GM21529 (cell line): ENCODE results near the gene PTPRO.
"Not testable (repeated sequence)": the region's sequence is repeated elsewhere in the genome, so short reads cannot be mapped to it uniquely, and the experiment has no call there.

Experiments
- ATAC-seq: cut with Tn5 transposase; IDR thresholded peaks from one replicate; pipeline ENCODE4 v1.9.1; 2021; ENCODE audit not compliant: unreplicated experiment

The PTPRO gene

DNA sequence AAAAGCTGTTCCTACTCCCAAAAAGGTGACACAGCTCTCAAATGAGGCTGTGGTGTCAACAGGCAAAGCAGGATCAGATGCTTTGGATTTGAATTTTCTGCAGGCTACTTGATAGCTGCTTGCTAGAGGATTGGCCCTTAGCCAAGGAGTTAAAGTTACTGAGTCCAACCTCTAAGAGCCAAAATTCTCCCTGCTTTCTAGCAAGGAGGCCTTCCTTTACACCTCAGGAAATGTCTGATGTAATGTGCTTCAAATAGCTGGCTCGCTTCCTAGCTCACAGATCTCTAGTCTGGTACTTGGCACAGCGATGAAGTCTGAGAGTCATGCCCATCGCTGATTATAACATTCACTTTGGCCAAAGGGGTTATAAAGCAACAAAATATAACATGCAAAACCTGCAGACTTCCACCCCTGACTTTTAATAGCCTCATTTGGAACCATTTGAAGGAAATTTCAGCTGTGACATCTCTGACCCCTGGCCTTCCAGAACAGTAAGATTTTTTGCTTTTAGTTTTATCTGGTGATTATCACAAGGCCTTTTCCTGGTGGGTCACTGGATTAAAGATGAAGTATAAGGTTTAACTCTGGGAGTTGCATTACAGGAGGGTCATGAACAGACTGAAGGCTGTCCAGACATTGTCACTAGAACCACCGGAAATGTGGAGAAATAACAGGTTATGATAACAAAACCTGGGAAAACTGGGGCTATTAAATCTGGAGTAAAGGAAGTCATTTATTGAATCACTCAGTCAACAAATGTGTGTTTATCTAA lies 277.1 kb downstream of the PTPRO start:
- ATAC-seq, result no peak

DNA sequence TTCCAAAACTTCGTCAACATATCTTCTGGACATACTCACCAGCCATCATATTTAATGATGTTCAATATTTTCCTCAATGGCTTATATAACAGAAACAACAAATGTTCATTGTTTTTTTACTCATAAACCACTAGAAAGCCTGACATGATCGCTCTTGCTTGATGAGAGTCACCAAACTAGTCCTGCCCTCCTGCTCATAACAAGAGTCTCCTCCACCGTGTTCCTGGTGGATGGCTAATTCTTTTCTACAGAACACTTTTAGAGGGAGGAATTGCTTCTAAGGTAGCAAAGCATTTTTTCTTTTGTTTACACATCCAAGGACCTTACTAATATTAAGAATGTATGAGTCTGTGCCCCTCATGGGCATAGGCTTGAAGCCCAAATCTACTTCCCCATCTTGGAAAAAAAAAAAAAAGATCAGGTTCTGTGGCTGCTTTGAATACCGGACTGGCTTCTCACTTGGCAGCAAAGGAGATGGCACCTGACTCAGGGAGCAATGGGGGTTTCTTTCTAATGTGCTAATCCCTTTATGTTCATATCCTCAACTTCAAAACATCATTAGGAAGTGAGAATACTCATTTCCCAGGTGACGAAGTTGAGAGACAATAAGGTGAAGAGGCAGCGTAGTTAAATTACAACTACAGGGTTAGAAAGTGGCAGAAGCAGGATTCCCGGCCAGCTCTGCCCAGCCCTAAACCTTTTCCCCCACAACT lies 278.1 kb downstream of the PTPRO start:
- no peak for ATAC-seq

DNA sequence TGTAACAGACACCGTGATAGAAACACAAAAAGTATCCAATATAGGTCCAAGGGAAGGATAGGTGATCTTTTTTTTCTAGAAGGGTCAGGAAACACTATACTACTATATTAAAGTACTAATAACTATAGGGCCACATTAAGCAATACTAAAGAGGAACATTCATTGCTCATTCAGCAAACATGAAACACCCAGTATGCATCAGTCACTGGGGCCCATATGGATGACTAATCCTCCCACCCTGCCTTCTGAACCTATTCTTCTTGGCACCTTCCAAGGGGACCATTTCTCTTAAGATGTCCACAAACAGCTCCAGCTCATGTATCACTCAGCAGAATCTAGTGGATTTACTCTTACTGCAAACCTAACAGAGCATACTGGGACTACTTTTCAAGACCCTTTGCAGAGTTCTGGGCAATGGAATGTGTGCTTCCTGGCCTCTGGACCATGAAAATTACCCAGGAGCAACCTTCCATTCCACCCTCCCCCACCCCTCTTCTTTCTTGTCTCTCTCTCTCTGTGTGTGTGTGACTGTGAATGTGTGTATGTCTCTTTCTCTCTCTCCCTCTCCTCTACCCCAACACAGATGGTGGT lies 279.0 kb downstream of the PTPRO start:
- no peak for ATAC-seq

DNA sequence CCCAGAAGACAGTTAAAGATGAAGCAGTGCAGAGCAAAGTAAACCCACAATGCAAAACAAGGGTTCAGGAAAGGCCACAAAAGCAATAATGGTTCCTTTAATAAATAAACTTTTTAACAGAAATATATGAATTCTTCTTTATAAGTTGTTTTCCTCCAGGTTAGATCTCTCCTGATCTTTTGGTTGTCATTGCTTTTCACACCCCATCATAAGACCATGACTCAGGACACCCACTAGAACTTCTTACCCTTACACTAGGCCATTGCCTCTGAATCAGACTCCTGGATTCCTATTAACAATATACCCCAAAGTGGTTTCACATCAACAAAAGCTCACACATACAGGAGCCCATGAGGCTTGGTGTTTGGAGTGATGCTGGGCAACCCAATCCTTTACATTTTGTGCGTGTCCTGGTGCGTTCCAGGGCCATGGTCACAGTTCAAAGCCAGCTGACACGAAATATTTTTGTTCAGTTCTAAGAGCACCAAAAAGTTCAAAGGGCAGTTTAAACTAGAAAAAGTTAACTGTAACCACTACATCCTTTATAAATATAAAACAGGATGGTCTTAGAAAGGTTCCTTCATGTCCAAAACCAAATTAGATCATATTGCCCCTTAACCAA lies 279.9 kb downstream of the PTPRO start:
- no peak for ATAC-seq

DNA sequence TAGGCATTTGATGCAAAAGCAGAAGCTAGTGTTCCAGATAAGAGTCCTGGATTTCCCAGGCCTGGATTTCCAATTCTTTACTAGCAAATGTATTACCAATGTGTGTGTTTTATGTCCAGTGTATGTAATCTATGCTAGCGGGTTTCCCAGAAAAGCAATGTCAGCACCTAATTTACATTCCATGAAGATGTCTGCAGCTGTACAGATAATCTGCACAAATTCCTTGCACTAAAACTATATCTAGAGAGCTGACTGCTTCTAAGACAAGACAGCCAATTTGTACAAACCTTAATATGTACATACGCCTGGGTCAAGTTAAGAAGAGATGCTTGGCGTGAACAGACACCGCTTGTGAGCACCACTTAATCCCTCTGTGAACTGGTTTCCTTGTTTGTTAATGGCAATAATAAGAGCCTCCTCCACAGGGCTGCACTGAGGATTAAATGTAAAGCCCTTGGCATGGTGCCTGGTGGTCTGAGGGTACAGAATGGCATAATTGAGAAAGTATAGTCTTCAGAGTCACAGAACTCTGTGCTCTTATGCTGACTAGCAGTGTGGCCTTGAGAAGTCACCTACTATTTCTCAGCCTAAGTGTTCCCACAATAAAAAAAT lies 281.3 kb downstream of the PTPRO start:
- ATAC-seq, result no peak

DNA sequence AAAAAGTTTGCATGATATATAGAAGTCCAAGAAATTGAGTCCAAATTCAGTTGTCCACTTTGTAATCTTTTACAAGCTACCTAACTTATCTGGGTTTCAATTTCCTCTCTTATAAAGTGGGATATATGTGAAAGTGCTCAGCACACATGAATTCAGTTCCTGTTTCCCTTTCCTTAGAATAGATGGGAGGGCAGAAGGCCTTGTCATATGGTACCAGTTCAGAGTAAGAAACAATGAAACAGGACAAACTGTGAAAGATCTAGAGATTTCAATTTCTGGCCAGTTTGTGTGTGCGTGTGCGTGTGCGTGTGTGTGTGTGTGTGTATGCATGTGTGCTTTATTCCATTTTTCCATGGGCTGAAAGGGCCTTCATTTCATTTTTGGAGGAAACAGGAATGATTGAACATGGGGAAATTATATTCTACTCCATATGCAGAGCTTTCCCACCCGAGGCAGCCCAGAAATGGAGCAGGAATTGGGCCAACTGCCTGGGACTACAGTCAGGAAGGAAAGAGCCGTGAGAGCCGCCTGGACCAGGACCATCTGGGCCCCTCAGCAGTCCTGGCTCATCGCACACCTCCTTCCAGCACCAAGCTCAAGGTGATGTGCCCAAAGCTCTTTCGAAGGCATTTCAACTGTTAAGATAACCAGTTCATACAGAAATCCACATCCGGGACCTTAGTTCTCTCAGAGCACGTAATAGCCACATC lies 283.7 kb downstream of the PTPRO start:
- no peak for ATAC-seq

DNA sequence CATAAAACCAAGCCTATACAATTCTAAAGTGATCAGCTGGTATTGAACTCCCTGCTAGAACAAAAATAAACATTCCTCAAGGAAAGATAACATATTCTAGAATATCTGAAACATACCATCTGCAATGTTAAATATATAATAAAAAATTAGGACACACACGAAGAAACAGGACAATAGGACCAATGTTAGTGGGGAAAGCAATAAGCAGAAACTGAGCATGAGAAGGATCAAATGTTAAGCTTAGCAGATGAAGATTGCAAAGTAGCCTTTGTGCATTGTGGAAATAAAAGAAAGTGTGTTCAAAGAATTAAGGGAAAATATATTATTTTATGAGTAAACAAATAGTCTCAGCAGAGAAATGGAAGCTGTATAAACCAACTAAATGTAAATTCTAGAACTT lies 286.1 kb downstream of the PTPRO start:
- no peak for ATAC-seq

DNA sequence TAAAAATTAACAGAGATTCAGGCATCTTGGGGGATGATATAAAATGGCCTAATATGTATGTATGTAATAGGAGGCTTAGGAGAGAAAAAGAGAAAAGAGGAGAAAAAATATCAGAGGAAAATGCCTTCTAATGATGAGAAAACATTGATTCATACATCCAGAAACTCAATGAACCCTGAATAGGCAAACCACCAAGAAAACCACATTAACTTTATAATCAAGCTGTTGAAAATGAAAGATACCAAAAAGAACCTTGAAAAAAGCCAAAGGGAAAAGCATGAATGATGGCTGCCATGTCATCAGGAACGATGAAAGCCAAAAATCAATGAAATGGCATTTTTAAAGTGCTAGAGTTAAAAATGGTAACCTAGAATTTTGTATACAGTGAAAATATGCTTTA lies 286.6 kb downstream of the PTPRO start:
- ATAC-seq, result no peak

DNA sequence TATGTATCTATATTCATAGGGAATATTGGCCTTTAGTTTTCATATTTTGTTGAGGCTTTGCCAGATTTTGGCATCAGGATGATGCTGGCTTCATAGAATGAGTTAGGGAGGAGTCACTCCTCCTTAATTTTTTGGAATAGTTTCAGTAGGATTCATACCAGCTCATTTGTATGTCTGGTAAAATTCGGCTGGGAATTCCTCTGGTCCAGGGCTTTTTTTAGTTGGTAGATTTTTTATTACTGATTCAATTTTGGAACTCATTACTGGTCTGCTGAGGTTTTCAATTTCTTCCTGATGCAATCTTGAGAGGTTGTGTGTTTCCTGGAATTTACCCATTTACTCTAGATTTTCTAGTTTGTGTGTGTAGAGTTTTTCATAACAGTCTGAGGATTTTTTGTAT lies 291.7 kb downstream of the PTPRO start:
- no peak for ATAC-seq

DNA sequence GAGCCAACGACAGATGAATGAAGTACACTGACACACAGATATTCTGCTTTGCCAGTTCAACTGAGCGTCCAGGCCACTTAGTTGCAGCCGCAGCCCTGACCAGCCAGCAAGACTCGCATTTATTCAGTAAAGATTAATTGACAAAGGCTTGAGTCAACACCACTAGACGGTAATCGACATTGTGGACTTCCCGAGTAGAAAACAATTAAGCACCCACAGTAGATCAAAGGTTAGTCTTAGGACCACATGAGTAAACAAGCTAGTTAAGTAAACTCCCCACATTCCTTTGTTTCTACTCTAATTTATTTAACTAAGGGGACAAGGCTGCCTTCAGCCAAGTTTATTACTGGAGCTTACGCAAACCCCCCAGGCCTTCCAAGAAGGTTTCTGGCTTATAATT lies 294.2 kb downstream of the PTPRO start:
- ATAC-seq, result not testable (repeated sequence)

DNA sequence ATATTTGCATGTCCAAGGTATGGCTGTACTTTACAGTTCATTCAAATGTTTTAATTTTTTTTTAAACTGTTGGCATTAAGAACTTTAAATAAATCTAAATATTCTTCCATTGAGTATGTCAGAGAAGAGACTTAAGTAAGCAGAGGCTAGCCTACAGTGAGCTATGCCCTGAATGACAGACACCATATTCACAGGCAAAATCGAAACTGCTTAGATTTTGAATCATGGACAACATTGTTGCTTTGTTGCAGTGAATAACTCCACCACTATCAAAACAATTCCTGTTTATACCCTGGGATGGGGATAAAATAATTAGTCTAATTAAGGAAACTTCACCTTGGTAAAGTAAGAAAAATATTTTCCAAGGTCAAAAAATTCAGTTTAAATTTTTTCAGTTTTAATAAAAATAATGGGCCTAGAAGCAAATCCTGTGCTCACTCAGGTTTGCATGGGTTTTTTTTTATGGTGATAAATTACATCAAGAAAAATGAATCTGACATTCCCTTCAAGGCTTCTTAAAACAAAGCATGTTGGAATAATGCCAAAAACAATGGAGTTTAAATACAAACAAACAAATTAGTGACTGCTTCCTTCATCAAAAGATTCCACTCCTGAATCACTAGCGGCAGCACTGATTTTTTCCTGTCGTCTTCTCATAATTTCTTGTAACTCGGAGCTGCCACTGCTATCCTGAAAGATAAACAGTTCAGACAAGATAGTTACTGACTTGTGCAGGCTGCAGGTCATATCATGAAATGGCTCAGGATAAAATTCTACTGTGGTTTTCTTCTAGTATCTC lies 298.6 kb downstream of the PTPRO start:
- ATAC-seq, result no peak

DNA sequence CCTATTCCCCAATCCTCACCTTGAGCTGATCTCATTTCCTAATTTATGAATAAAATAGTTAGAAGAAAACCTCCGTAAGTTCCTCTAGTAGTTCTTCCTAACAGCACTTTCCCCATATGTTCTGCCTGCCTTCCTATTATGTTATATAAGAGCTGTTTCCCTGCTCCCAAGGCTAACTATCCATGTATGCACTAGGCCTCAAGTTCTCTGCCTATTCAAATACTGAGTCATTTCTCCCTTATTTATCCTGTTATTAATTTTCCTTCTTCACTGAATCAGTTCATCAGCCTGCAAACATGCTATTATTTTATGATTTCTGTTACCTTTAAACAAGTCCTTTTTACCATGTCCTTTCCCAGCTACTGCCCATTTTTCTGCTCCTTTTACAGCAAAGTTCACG lies 302.8 kb downstream of the PTPRO start:
- ATAC-seq, result no peak

DNA sequence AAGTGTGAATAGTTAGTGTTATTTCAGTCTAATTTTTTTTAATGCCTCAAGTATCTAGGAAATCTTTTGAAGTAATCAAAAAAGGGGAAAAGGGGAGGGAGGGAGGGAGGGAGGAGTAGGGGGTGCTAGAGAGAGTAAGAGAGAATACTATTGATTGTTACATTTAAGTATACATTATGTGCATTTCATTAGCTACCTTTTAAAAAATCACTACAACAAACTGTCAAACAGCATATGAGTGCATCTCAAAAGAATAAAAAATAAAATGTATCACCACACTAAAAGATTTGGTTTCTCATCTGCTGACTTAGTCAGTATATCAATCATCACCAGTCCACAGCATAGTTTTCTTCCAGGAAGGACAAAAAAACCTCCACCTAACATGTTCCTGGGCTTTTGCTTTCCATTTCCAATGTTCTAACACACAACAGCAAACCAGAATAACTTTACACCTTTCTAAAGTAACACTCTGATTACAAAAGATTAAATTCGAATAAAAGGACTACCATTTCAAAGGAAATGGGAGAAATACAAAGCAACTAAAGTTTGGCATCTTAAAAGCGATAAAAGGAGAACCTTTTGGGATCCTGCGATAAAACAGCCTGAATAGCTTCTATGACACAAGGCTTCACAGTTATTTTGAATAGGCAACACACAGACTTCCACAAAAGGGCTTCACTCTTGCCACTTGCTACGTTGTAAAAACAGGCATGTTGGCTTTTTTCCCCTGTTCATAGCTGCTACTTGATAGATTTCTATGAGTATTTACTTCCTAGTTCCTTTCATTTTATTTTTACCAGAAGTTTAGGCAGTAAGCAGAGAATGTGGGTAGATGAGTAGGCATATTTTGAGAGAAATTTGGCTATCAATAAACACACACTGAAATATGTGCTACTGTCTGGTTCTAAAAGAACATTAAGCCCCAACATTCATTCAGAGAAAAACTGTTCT lies 306.0 kb downstream of the PTPRO start:
- no peak for ATAC-seq

DNA sequence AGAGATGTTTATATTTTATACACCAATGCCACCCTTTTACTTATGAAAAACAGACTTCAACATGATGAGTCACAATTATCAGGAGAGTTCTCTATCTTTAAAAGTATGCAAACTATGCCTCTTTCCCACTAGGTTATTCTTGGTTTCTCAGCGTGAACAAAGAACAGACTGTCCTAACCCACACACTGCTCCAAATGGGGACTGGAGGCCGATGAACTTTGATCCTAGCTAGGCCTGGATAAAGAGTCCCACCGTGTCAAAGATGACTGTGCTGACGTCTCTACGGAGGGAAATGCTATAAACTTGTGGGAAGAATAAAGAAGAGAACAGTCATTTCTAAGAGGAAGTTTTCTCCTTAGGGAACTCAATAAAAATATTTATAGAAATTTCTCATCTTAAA lies 306.8 kb downstream of the PTPRO start:
- peak; percentile 74 for ATAC-seq

DNA sequence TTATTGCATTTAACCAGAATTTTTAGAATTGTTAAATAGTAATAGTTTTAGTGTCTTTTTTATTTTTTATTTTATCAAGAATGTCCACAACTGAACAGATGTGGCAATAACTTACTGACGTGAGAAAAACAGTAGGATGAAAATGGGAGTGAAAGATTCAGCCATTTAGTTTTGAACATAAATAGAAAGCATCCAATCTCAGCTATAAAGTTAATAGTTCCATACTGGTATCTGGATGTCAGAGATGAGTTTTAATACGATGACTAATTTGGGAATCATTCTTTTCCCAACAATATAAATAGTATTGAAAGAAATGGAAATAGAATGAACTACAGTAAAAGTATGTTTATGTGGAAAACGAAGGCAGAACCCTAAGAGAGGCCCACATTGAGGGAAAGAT lies 307.5 kb downstream of the PTPRO start:
- no peak for ATAC-seq

DNA sequence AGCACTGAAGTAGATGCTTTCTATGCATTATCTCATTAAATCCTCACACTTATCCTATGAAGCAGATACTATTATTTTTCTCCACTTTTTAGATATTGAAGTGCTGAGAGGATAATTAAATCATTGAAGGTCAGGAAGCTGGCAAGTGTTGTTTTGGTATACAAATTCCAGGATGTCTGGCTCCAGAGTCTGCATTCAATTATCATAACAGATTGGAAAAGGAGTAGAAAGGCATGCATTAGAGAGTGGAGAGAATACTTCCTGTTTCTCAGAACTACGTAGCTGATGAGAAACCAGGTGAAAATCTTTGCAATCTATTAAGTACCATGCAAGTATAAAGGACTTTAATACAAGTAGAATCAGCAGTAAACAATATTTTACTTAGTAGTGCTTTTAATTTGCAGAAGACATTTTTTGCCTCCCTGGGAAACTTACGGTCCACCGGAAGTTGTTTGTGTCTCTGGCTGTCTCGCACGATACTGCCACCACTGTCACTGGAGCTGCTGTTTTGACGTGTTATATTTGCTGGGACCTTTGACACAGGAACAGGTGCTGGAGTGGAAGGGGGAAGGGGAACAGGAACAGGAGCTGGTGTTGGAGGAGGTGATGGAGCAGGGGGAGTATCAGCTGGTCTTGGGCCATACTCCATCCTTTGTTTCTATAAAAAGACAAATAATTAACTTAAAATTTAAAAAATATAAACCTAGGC lies 308.9 kb downstream of the PTPRO start:
- ATAC-seq, result no peak

DNA sequence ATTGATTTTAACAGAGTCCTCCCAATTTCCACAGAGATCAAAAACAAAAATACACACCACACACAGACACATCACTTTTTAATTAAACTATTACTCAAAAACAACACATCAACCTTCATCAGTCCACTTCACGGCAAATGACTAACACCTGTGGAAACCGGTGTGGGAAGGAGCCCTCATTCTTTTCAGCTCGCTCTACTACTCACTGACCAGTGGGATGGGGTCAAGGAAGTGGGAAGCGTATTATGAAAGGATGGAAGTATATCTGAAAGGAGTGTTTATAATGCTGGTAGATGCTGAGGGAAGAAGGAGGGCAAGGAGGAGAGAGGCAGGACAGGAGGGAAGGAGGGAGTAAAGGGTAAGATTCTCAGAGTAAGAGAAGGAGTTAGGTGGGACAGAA lies 310.4 kb downstream of the PTPRO start:
- ATAC-seq, result no peak

DNA sequence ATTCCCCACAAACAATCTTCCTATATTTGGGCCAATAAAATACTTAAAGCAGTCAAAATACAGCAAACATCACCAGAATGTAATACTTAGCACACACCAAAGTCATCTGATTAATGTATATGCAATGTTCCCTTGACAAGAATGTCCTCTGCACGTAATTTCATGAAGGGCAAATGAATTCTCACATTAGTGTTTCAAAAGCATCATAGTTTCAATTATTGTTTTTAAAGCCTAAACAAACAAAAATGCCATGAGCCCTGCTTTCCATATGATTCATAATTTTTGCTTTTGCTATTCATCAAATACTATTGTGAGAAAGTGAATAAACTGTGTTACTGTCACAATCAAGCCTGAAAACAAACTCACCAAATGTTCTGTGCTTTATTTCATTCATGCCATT lies 310.9 kb downstream of the PTPRO start:
- no peak for ATAC-seq
